HG03342 (cell line): Measurements from ENCODE around the gene AMPD2.
"Not testable (repeated sequence)": the region's sequence is repeated elsewhere in the genome, so short reads cannot be mapped to it uniquely, and the experiment has no call there.

Experiments used
- ATAC-seq: cut with Tn5 transposase; IDR thresholded peaks from one replicate; pipeline ENCODE4 v1.9.1; 2021; ENCODE audit warnings: mild to moderate bottlenecking, moderate library complexity; ENCODE audit not compliant: unreplicated experiment

The AMPD2 gene

DNA sequence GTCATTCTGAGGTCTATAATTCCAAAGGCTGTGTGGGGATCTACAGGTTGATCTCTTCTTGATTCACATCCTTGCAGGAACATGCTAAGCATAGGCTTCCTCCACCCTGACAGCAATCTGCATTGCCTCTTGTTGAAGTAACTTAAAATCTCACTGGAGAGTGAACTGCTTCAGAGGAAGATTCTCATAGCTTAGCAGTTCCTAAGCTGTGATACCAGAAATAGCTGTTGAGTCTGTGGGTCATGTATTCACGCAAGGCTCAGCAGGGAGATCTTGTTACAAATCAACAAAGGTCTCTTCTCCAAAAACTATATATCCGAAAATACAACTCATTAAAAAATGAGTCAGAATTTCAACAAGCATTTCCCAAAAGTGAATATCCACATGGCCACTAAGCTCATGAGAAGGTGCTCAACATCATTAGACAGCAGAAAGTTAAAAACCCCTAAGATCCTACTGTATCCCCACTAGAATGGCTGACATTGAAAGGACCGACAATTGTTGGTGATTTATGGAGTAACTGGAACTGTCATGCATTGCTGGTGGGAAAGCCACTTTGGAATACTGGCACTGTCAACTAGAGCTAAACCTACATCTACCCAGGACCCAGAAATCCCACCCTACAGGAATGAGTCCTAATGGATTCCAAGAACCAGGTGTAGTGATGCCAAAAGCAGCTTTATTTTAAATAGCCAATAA, 57.2 kb downstream of the AMPD2 start:
- ATAC-seq = not testable (repeated sequence)

DNA sequence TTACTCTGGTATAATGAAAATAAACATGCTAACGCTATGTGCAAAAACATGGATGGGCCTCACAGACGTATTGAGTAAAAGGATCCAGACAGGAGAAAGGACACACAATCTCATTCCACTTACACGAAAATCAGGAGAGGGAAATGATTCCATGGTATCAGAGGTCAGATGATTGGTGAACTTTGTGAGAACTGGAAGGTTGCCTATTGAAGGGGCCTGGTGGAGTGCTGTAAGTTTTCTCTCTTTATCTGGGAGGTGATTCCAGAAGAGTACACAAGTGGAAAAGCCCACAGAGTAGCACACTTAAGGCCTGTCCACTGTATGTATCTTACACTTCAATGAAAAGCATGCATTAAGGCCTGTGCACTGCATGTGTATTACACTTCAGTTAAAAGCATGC, 57.8 kb downstream of the AMPD2 start:
- ATAC-seq = no peak

DNA sequence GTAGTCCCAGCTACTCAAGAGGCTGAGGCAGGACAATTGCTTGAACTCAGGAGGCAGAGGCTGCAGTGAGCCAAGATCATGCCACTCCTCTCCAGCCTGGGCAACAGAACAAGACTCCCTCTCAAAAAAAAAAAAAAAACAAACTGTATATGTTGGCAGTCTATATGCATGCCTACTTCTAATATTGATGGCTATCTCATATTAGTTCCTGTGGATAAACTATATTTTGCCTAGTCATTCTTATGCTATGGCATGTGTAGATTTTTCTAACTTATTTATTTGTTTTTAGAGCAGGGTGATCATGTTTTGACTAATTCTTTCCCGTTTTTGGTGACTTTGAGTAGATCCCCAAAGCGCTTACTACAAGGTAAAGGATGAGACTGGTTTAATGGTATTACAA, 59.0 kb downstream of the AMPD2 start:
- not testable (repeated sequence) for ATAC-seq
